ENCODE measurements around the gene NUP160.
"Not testable (repeated sequence)": the region's sequence is repeated elsewhere in the genome, so short reads cannot be mapped to it uniquely, and the experiment has no call there.

DNA sequence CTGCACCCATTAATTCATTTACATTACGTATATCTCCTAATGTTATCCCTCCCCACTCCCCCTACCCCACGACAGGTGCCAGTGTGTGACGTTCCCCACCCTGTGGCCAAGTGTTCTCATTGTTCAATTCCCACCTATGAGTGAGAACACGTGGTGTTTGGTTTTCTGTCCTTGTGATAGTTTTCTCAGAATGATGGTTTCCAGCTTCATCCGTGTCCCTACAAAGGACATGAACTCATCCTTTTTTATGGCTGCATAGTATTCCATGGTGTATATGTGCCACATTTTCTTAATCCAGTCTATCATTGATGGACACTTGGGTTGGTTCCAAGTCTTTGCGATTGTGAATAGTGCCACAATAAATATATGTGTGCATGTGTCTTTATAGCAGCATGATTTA, 25.5 kb downstream of the NUP160 start:
- TF ChIP-seq MXI1 (conservative IDR thresholded peaks at IDR 0.05; ENCODE audit: poor library complexity, severe bottlenecking); CTCF (IDR thresholded peaks at IDR 0.05; ENCODE audit: poor library complexity, severe bottlenecking); EZH2 (IDR thresholded peaks at IDR 0.05; ENCODE audit: borderline replicate concordance, insufficient read depth, low read length, poor library complexity, severe bottlenecking); POLR2AphosphoS5 (IDR thresholded peaks at IDR 0.05); TAF1 (IDR thresholded peaks at IDR 0.05; ENCODE audit: low read depth): not testable (repeated sequence)
